SIG-M5 treated with dmso at 0.1 percent for 504 hours (cell line): Measurements from ENCODE around the gene KIF6.

ENCODE experiments used
- DNase-seq: peaks from one replicate; lab custom pipeline; 2025; ENCODE audit not compliant: unreplicated experiment; lab: John Stamatoyannopoulos, UW

The KIF6 gene

GRCh38 chr6:39328066-39328465 lies 397.1 kb downstream of the KIF6 start:
- no peak for DNase-seq

GRCh38 chr6:39327507-39327906 lies 397.7 kb downstream of the KIF6 start:
- DNase-seq = no peak

GRCh38 chr6:39322306-39322850 lies 402.8 kb downstream of the KIF6 start, which contains the start of gene KCNK16:
Gene KCNK16, minus strand, starts transcription at chr6:39322702. Its CDS starts 162 bp downstream, at chr6:39322540.
- no peak for DNase-seq

- no peak for DNase-seq
These were observed 403.4 kb downstream of the KIF6 start for GRCh38 chr6:39321761-39322160.

GRCh38 chr6:39320363-39320984 lies 404.7 kb downstream of the KIF6 start:
- DNase-seq = no peak

- DNase-seq = no peak
These were observed 405.4 kb downstream of the KIF6 start for GRCh38 chr6:39319621-39320362.

- DNase-seq = no peak
These were observed 408.0 kb downstream of the KIF6 start for GRCh38 chr6:39317256-39317655.

GRCh38 chr6:39314273-39314795 lies 410.9 kb downstream of the KIF6 start, which contains the start of gene KCNK17:
Gene KCNK17, minus strand, starts transcription at chr6:39314419. Its CDS starts 99 bp downstream, at chr6:39314320.
- no peak for DNase-seq

GRCh38 chr6:39313526-39314272 lies 411.5 kb downstream of the KIF6 start:
- DNase-seq = no peak

GRCh38 chr6:39312912-39313525 lies 412.2 kb downstream of the KIF6 start:
- DNase-seq = no peak

- DNase-seq = no peak
These were observed 414.7 kb downstream of the KIF6 start for GRCh38 chr6:39310542-39310941.

- peak; percentile 54 for DNase-seq
These were observed 415.2 kb downstream of the KIF6 start for GRCh38 chr6:39309942-39310531.

GRCh38 chr6:39307462-39307861 lies 417.7 kb downstream of the KIF6 start:
- no peak for DNase-seq

- no peak for DNase-seq
These were observed 420.3 kb downstream of the KIF6 start for GRCh38 chr6:39304951-39305350.

- DNase-seq = no peak
These were observed 421.6 kb downstream of the KIF6 start for GRCh38 chr6:39303425-39304153.

- DNase-seq = peak; percentile 70
These were observed 422.4 kb downstream of the KIF6 start for GRCh38 chr6:39302669-39303424.

GRCh38 chr6:39302011-39302410 lies 423.2 kb downstream of the KIF6 start:
- no peak for DNase-seq

- DNase-seq = no peak
These were observed 423.6 kb downstream of the KIF6 start for GRCh38 chr6:39301606-39302005.

GRCh38 chr6:39300739-39301138 lies 424.5 kb downstream of the KIF6 start:
- DNase-seq = no peak
